Ureter (tissue), 1 donor: Measurements from ENCODE around the gene SMYD3. TPM values are rescaled to one million over a fixed set of nuclear protein-coding genes. Genes with fewer than 3 reads are reported as not detected.

Experiments used
- DNase-seq: peaks from one replicate; pipeline ENCODE4 v3.0.0-alpha.2; 2020; ENCODE audit warnings: low spot score
- total RNA-seq: library from RNA; stranded (reverse); gene quantifications from one replicate; pipeline ENCODE4 v1.2.4, GENCODE V29; 2023
- donor health status: DM: yes; HTN: yes; CAD: no.

SMYD3 gene
- total RNA-seq = 29.3 TPM

GRCh38 chr1:246506674-246507481 lies at the start of gene SMYD3:
Gene SMYD3, minus strand, starts transcription at chr1:246507279.
- DNase-seq = peak; percentile 58

GRCh38 chr1:246554201-246554600 lies 47.1 kb upstream of the SMYD3 start:
- DNase-seq = no peak

DNA sequence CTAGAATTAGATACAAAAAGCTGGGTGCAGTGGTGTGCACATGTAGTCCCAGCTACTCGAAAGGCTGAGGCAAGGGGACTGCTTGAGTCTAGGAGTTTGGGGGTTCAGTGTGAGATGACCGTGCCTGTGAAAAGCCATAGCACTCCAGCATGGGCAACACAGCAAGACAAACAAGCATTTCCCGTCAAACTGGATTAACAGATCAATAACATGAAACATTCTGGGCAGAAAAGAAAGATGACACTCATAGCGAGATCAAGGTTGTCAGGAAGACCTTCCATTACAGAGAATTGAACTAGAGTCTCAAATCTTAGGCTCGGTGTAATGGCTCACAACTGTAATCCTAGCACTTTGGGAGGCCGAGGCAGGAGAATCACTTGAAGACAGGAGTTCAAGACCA lies 45.0 kb upstream of the SMYD3 start:
- DNase-seq = no peak

GRCh38 chr1:246550402-246550801 lies 43.3 kb upstream of the SMYD3 start:
- DNase-seq = no peak

- DNase-seq = no peak
Measured at GRCh38 chr1:246549665-246550064, 42.6 kb upstream of the SMYD3 start.

DNA sequence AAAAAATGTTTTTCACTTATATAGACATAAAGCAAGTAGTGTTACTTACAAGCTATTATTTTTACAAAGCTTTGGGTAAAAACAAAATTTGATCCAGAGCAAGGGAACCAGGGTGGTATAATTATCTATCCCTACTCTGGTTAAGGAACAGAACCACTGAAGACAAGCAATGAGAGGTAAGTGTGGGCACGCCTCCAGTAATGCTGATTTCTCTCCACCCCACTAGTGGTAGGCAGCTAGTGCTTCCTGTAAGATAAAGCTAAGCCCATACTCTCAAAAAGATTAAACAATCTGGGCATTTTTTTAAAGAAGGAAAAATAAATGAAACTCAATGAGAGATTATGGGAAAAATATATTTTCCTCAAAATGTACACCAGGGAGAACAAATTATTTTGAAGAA lies 36.9 kb upstream of the SMYD3 start:
- no peak for DNase-seq

DNA sequence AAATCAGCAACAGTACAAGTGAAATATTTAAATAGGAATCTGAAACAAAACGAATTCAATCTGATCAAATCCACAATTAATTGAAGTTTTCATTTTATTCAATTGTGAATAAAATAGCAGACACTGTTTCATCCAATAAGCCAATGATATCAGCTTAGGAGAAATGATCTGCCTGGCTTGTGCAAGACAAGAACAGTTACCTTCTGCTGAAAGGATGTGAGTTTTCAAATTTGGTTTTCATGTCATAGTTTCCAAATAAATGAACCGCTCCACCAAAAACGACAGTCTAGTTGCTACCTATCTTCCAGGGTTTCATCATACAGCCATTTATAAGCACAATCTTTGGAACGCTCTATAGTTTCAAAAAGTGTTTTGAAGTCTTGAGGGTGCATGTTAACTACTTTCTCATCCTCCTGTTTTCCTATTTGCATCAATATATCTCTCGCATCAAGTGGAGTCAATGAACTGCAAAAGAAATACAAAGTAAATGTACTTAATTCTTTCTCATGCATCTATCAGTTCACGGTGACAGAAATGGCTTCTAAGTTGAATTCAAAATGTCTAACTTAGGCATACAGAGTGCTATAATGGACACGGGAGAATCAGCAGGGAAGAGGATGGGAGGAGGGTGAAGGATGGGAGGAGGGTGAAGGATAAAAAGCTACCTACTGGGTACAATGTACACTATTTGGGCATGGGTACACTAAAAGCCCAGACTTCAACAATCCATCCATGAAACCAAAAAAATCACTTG lies 33.8 kb upstream of the SMYD3 start:
- DNase-seq = no peak

DNA sequence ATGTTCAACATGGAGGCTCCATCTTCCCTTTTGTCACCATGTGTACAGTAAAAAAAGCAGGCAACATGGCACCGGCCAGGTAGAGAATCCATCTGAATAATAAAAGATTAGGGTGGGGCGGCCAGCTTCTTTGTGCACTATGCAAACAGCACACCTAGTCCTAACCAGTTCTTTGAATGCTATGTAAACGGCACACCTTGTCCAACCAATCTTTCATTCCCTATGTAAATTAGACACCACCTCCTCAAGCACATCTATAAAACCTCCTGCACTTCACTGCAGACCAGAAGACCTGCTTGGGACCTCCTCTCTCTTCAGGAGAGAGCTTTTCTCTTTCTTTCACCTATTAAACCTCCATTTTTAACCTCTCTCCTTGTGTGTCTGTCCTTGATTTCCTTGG lies 30.8 kb upstream of the SMYD3 start:
- no peak for DNase-seq

DNA sequence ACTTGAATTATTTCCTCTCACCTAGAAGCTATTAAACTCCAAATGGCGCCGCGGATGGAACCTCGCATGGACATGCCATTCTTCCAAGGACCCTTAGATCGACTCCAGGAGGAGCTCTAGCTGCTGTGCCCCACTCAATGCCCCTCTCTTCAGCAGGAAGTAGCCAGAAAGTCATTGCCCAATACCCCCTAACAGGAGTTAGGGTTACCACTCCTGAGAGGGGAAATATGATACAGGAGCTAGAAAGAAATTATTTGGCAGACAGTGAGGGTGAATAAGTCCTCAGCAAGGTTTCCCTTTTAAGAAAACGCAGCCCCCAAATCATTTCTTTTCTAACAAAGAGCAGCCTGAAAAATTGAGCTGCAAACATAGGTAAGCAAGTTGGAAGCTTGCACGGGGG lies 30.4 kb upstream of the SMYD3 start:
- DNase-seq = no peak

- no peak for DNase-seq
Measured at GRCh38 chr1:246534114-246534513, 27.0 kb upstream of the SMYD3 start.

DNA sequence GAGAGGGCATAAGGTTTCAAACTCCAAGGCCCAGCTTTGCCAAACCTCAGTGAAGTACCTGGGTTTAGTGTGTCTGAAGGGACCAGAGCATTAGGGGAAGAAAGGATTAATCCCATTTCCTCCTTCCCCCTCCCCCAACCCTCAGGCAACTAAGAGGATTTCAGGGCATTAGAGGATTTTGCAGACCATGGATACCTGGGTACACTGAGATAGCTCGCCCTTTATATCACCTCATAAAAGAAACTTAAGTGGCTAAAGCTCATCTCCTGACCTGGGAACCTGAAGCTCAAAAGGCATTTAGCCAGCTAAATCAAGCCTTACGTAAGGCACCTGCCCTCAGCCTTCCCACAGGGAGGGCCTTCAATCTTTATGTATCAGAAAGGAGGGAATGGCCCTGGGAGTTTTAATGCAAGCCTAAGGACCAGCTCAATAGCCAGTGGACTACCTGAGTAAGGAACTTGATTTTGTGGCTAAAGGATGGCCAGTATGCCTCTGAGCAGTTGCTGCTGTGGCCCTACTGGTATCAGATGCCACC lies 26.4 kb upstream of the SMYD3 start:
- DNase-seq = no peak

GRCh38 chr1:246532519-246532918 lies 25.4 kb upstream of the SMYD3 start:
- no peak for DNase-seq

DNA sequence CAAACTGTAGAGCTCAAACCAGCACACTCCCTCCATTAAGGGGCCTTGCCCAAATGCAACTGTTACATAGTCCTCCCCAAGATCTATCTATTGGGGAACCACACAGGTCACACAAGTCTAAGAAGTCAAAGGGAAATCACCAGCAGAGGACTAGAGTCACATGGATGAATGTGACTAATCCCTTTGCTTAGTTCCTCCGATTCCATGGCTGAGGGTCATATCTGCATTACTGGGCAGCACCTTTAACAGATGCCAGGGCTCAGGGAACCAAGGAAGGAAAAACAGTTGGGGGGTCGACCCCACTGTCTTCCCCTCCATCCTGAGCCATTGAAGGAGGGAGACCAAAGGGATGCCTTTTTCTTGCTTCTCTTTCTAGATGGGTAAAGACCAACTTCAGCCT lies 23.4 kb upstream of the SMYD3 start:
- DNase-seq = no peak

- no peak for DNase-seq
Measured at GRCh38 chr1:246528933-246529731, 22.1 kb upstream of the SMYD3 start.

DNA sequence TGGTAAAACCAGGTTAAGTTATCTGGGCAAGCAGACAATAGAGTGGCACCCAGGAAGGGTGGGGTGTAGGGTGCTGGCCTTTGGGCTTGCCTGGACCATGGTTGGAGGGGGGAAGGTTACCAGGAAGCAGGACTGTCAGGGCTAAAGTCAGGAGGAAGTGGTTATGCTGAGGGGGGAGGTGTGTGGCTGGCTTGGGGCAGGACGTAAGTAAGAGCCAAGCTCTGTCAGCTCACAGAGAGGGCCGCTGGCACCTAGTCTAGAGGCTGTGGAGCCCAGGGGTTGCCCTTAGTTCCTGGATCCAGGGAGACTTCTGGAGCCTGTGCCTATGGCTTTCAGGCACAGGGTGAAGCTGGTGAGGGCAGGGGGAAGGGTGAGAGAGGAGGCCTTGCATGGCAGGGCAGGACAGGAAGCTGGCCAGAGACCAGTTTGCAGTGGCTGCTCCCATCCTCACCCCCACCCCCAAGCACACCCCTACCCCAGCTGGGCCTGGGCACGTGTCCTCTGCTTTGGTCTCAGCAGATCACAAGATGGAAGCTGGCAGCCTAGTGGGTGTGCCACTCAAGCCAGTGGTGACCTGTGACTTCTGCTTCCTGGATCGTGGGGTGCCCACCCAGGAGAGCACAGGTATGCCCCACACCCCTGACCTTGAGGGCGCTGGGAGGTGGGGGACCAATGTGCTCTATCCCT lies 20.5 kb upstream of the SMYD3 start:
- DNase-seq = no peak

DNA sequence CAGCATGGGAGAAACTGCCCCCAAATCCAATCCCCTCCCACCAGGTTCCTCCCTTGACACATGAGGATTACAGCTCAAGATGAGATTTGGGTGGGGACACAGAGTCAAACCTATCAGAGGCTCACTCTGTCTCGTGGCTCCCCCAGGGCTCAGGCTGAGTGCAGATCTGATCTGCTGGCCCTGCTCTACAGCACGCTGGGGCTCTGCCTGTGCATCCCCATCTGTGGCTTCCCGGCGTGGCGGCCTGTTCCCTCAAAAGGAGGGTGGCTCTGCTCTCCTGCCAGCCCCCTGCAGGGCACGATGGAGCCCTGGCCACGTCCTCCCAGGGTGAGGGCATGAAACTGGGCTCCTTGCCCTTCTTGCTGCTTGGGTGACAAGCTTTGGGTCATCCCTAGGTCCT lies 19.8 kb upstream of the SMYD3 start:
- DNase-seq = no peak

GRCh38 chr1:246526380-246526779 lies 19.3 kb upstream of the SMYD3 start:
- no peak for DNase-seq

- no peak for DNase-seq
Measured at GRCh38 chr1:246519514-246519913, 12.4 kb upstream of the SMYD3 start.

- DNase-seq = no peak
Measured at GRCh38 chr1:246518456-246519205, 11.6 kb upstream of the SMYD3 start.

DNA sequence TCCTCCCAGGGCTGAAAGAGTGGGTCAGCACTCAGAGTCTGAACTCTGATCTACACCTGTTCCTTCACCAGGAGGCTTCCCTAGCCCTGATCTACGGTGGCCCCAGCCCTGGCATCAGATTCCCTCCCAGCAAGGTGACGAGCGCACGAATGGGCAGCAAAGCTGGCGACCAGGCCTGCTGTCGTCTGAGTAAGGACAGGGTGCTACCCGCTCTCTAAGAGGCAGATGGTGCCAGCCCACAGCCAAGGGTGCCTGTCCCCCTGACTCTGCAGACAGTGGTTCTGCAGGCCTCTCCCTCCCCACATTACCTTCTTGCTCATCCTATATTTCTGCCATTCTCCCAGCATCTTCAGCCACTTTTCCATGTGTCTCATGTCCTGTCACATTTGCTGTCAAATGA lies 10.3 kb upstream of the SMYD3 start:
- DNase-seq = no peak

- no peak for DNase-seq
Measured at GRCh38 chr1:246516126-246516525, 9.0 kb upstream of the SMYD3 start.
